Epidermal melanocyte (primary cell): ENCODE results near the gene XXYLT1.

Experiments used
- DNase-seq: peaks from one replicate; pipeline ENCODE4 v3.0.0; 2011; ENCODE audit warnings: low spot score; ENCODE audit not compliant: insufficient read length

Gene XXYLT1

DNA sequence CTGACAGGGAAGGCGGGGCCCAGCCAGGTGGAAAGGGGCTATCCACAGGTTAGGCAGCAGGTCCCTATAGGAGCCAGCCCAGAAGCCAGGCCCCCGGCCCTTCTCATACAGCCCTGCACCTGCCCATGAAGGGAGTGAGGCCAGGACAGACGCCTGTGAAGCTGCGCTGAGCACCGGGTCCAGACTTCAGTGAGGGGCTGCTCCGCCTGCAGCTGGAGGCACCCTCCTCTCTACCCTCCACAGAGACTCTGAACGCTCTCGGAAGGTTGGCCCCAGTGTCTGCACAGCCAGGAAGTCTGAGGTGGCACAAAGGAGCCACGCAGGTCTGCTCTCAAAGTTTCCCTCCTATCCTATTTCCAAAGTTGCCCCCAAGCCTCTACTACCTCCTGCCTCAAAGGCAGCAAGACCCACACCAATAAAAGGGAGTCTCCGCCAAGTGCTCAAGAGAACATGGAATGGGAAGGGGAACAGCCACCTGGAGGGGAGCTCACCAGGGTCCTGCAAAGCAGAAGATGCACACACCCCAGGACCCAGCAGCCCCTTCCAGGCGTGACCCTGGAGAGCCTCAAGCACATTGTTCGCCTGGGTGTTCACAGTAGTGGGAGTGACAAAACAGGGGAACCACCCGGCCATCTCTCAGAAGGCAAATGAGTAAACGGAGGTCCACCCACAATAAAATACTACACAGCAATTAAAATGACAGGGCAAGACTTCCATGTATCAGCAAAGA lies 19.5 kb downstream of the XXYLT1 start:
- DNase-seq = no peak

DNA sequence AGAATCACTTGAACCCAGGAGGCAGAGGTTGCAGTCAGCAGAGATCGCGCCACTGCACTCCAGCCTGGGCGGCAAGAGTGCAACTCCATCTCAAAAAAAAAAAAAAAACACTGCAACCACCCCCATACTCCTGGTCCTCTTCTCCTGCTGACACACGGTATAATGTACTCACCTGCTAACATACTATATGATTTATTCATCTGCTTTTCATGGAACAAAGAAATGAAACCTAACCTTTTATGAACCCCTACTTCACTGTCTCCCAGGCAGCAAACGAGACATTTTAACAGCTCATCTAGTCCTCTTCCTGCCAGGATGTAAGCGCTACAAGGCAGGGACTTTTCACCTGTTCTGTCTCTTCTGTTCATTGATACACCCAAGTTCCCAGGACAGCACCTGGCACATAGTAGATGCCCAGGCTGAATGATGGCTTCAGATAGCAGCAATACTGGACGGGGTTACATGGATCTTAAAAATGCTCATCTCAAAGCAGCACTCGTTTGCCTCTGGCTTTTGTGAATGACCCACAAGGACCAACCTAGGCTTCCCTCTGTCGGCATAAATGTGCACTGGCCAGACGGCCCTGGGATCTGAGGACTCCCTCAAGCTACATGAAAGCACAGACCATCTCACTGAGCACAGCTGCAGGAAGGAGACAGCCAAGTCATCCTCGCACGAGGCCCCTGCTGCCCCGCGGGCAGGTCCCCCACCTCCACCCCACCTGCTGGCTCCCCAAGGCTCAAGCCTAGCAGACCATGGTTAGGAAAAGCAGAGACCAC lies 20.3 kb downstream of the XXYLT1 start:
- DNase-seq = no peak

DNA sequence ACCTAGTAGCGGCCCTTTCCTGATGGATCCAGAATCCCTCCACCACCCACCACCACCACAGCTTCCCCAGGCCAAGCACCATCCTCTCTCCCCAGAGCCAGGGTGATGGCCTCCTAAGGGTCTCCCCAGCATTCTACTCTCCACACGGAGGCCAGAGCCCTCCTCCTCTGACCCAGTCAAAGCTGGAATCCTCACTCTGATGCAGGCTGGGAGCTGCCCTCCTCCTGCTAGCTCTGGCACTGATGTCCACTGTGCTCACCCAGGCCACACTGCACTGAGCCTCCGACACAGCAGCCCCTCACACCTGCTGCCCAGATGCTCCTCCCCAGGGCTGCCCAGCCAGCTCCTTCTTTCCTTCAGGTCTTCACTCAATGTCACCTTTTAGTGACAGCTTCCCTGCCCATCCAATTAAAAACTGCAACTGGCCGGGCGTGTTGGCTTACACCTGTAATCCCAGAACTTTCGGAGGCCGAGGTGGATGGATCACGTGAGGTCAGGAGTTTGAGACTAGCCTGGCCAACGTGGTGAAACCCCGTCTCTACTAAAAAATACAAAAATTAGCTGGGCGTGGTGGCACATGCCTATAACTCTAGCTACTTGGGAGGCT lies 21.0 kb downstream of the XXYLT1 start:
- DNase-seq = no peak

DNA sequence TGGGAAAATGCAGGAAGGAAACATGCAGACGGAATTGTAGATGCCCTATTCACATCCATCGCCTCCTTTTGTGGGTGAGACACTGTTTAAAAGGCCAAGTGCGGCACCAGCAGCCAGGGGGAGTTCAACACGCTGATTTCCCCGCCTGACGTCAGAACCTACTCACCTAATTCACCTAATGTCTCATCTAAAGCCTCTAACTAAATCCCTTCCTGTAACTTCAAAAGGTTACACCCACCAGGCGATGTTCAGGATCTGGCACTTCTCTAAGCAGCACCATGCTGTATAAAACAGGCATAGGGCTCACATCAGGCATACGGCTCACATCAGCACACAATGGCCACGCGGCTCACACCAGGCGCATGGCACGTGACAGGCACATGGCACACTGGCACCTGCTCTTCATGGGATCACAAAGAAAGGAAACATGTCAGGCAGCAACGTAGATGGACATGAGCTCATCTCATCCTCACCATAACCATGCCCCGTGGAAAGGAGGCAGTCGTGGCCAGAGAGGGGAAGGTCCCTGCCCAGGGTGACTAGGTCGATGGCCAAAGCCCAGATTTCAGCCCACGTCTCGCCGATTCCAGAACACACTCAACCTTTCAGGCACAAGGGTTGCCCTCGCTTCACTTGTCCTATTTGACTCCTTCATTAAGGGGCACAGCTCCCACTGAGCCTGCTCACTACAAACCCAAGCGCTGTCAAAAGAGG lies 21.7 kb downstream of the XXYLT1 start:
- no peak for DNase-seq

DNA sequence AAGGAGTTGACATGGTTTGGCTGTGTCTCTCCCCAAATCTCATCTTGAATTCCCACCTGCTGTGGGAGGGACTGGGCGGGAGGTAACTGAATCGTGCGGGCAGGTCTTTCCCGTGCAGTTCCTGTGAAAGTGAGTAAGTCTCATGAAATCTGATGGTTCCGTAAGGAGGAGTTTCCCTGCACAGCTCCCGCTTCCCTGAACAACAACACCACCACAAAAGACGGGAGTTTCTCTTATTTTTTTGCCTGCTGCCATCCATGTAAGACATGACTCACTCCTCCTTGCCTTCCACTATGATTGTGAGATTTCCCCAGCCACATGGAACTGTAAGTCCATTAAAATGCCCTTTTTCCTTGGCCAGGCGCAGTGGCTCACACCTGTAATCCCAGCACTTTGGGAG lies 22.7 kb downstream of the XXYLT1 start:
- no peak for DNase-seq

DNA sequence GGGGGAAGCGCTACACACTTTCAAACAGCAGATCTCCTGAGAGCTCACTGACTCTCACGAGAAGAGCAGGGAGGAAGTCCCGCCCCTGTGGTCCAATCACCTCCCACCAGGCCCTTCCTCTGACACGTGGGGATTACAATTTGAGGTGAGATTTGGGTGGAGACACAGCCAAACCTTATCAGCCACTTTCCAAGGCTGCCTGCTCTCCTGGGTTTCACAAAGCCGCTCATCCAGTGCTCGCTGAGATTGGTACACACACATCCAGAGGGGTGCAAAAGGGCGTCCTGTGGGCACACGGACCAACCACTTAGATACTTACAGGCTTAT lies 23.1 kb downstream of the XXYLT1 start:
- DNase-seq = no peak

DNA sequence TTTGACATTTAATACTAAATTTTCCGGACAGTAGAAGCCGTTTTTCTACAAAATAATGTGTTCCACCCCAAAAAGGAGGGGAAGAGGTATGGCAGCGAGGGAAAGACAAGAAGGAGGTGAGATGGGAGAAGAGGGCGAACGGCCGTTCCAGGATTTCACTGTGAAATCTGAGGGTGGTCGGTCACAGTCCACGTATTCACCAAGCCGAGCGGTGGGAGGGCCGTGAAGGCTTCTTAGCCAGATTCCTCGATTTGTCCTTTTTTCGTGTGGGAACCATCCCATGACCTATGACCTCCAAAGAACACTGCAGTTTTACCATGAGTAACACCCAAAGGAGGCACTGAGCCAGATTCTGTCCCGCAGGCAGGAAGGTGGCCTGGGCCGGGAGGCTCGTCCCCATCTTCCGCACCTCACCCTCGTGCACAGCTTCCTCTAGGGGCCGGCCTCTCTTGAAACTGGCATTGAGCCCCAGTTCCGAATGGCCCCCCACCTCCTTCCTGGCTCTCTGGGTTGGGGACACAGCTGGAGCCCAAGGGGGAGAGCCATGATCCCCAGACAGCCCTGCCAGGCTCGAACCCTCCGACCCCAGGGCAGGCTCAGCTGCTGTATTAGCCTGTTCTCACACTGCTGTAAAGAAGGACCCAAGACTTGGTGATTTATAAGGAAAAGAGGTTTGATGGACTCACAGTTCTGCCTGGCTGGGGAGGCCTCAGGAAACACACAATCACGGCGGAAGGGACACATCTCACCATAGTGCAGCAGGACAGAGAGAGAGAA lies 23.7 kb downstream of the XXYLT1 start:
- DNase-seq = no peak

DNA sequence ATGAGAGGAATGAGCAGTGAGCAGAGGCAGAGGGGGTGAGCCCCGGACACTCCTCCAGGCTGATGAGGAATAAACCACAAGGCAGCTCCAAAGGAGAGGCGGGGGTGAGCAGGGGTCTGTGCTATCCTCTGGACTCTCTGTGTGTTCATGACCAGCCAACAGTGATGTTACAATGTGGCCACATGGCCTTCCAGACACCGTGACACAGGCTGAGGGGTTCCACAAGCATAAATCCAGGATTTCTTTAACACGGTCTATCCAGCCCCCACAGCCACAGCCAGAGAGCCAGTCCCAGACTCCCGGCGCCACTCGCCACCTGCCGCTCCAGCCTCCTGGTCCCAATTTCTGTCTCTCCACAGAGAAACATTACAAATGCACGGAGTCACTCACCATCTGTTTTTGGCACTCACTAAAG lies 24.4 kb downstream of the XXYLT1 start:
- DNase-seq = no peak

DNA sequence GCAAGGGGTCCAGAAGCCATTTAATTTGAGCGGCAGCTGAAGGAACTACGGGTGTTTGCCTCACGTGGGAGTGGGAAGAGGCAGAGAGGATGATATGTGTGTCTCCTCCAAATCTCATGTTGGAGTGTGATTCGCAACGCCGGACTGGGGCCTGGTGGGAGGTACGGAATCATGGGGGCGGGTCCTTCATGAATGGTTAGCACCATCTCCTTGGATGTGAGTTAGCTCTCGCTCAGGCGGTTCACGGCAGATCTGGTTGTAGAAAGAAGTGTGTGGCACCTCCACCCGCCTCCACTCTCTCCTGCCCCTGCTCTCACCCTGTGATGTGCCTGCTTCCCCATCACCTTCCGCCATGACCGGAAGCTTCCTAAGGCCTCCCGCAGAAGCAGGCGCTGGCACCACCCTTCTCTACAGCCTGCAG lies 25.4 kb downstream of the XXYLT1 start:
- DNase-seq = no peak

DNA sequence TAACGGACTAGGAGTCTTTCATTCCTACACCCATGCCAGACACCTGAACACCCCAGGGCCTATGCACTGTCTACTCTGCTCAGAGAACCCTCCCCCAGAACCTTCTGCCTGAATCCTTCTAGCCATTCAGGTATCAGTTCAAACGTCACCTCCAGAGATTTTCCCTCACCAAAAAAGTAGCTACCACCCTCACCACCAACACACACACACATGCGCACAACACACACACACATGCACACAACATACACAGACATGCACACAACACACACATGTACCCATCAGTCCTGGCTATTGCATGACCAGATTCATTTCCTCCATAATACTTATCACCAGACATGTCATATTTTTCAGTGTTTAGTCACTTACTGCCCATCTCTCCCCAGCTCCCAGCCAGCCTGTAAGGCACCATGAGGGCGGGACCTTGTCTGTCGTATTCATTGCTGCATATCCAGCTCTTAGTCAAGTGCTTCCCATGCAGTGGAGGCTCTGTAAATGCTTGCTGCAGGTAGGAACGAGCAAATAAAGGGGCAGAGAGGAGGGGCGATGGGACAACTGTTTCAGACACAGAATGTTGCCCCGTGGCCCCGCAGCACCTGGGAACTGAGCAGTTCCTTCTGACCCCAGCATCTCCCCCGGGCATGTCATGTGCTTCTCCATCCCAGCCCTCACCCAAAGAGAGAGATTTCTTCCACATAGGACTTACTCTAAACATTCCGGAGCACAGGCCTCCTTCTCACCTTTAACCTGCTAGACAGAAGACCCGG lies 29.2 kb downstream of the XXYLT1 start:
- no peak for DNase-seq

DNA sequence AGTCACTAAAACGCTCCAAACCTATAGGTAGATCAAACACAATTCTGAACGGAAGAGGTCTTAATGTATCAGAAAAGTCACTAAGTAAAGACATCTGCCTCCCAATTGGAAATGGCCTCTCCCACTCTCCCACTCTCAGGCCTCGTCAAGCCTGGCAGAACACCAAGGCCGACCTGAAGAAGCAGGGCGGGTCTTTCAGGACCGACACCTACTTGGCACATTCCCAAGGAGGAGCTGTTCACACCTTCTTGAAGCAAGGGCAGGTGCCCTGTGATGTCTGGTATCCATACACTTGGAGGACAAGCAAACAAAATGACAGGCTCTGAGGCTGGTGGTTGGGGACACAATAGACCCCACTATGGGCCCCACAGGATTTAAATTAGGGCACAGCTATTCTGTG lies 30.0 kb downstream of the XXYLT1 start:
- no peak for DNase-seq

DNA sequence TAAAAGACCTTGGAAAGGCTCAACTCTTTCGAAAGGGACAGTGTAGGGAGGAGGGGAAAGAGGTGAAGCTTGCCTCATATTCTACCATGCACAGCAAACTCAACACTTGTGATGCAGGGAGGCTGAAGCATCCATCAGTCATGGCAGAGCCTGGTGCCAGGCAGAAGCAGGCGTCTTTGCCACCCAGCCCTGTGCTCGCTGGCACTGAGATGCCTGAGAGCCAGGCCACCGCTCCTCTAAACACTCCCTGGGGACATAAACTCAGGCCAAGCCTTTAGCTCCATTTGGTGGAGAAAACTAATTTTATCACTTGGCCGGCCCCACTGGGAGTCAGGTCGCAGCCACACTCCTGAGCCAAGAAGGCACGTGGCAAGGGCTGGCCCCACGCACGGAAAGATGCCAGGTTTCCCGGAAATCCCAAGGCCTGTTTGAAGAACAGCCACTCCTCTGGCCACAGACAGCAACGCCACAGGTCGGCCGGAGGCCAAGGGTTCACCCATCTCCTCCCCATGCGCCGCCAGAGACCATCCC lies 30.7 kb downstream of the XXYLT1 start:
- no peak for DNase-seq

DNA sequence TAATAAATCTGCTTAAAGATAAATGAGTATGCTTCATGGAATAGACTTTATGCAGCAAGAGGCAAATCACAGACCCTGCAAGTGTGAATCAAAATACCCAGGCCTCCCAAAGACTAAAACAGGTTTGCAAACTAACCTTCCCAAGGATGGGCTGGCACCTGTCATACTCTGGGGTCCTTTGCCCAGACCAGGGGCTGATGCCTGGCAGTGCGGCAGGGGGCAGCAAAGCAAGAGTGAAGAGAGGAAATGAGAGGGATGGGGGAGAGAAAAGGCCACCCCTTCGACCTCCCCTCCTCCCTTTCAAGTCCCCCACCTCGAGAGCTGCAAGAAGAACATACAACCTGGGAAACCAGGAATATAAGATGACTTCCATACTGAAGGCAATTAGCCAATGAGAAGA lies 31.8 kb downstream of the XXYLT1 start:
- DNase-seq = no peak

DNA sequence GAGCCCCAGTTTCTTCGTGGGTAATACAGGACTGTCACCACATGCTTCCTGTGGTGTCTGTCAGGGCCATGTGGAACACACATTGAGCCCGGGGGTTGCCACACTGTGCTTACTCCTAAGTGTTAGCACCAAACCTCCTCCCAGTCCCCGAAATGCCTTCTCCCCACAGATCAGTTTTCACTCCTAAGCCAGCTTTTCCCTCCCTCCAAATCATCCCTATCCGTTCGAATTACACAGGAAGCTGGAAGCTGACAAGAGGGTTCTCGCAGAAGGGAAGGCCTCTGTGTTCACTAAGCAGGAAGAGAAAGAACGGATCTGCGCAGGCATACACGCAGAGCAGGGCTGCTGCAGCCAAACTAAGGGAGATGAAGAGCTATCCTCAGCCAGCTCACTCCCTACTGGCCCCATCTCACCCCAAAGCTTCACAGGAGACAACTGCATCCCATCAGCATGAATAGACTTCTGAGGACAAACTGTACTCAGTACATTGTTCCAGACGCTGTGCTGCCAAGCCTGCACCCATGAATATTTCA lies 32.3 kb downstream of the XXYLT1 start:
- DNase-seq = peak; percentile 33

DNA sequence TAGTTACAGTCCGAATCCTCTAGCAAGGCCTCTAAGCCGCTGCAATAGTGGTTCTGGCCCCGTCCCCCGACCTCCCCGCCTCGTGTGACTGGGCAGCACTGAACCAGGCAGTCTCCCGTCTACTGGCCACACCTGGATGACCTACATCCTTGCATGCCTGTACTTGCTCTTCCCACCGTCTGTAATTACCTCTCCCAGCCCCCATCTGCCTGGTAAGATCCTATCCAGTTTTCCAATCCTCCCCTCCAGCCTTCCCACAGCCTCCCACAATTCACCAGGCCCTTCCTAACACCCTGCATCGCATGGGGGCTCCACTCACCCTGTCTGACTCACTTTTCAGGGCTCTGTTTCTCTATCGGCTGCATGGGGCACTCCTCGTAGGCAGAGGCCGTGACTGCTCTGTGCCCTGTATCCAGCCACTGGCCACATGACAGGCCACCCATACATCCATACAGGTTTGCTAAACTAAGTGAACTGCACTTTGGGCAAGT lies 32.8 kb downstream of the XXYLT1 start:
- no peak for DNase-seq

DNA sequence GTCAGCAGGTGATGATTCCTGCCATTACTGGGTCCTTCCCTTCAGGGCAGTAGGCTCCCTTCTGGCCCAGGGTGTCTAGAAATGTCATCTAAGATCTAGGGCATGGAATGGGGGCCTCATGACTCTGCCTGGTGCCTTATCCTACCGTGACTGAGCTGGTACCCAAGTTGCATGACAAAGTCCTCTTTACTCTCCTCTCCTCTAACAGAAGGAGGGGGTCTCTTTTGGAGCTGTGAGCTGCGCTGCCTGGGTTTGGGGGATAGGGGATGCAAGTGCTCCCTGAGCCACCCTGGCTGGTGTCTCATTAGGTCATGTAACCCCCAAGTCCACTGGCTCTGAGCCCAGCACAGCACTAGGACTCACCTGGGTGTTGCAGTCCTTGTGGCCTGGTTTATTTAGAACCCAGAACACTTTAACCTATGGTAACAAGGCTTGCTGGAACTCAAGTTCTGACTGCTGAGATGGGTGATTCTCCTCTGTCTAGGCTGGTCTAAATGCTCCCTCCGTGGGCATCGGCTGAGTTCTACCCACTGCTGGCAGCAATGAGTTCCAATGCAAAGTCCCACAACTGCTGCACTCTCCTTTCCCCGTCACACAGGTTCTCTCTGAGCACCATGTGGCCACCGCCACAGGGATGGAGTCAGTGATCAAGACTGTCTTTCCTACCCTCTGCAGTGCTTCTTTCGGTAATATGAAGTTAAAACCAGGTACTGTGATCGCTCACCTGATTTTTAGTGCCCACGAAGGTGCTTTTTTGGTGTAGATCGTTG lies 34.0 kb downstream of the XXYLT1 start:
- no peak for DNase-seq

DNA sequence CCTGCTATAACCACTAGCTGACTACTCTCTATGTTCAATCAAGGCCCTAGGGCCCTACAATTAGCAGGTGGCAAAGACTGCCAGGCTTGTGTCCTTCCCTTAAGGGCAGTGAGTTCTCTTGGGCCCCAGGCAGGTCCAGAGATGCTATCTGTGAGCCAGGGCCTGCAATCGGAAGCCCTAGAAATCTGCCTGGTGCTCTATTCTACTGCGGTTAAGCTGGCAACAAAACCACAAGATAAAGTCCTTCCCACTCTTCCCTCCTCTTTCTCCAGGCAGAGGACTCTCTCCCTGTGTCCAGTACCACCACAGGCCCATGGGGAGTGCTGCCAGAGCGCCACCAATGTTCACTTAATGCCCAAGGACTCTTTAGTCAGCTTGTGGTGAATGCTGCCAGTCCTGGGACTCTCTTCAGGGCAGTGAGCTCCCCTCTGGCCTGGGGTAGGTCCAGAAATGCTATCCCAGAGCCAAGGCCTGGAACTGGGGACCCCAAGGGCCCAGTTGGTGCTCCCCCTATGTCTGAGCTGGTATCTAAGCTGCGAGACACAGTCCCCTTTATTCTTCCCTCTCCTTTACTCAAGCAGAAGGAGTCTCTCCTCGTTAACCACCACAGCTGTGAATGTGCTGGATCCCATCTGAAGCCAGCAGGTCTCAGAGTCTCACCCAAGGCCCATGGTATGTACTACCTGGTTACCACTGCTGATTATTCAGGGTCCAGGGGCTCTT lies 34.7 kb downstream of the XXYLT1 start:
- no peak for DNase-seq

DNA sequence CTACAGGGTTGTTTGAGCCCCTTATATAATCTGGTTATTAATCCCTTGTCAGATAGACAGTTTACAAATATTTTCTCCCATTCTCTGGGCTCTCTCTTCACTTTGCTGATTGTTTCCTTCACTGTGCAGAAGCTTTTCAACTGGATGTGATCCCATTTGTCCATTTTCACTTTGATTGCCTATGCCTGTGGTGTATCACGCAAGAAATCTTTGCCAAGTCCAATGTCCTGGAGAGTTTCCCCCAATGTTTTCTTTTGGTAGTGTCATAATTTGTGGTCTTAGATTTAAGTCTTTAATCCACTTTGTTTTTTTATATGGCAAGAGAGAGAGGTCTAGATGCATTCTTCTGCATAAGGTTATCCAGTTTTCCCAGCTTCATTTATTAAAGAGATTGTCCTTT lies 40.7 kb downstream of the XXYLT1 start:
- no peak for DNase-seq
